Left cardiac atrium (tissue), 2 donors: ENCODE measurements around the gene BAIAP2L2. TPM values are rescaled to one million over a fixed set of nuclear protein-coding genes. Genes with fewer than 3 reads are reported as not detected.

Source experiments
- total RNA-seq, 2 donors: library from RNA; stranded (reverse); fragmentation: NEBNext Ultra II Directional; extraction: Animal tissue kit (Norgen Biotek cat#: 25700); gene quantifications; one replicate each; pipeline ENCODE4 v1.2.1, GENCODE V29; 2021
- donor health status: DM: no; HTN: yes; CAD: no; lungs with severe emphysema.
- donor health status: DM: yes; HTN: yes; CAD: no.

BAIAP2L2 gene
- total RNA-seq, 2 donors from 2014 or later = 0.63 to 0.65 TPM

Other genes starting within 250 kb of the BAIAP2L2 start
- gene MICALL1, start 204.4 kb downstream of the BAIAP2L2 start, total RNA-seq = 10 to 100 TPM; 14.3 to 18.3 TPM
- gene C22orf23, start 157.1 kb downstream of the BAIAP2L2 start, total RNA-seq = under 1 TPM in 1 of 2 donors, not detected in 1; 0.21 TPM
- 10 to 100 TPM; 62.6 to 68.1 TPM for gene POLR2F, start 157.0 kb downstream of the BAIAP2L2 start, total RNA-seq
- gene SOX10, start 126.1 kb downstream of the BAIAP2L2 start, total RNA-seq = 1 to 10 TPM; 1.9 to 3.6 TPM
- gene PICK1, start 53.3 kb downstream of the BAIAP2L2 start, total RNA-seq = 10 to 100 TPM; 19.4 to 21.0 TPM
- gene SLC16A8, start 26.5 kb downstream of the BAIAP2L2 start, total RNA-seq = under 1 TPM in 1 of 2 donors, not detected in 1; 0.27 TPM
- gene PLA2G6, start 71.1 kb upstream of the BAIAP2L2 start, total RNA-seq = 10 to 100 TPM; 14.3 to 21.1 TPM
- gene MAFF, start 91.3 kb upstream of the BAIAP2L2 start, total RNA-seq = 10 to 100 TPM in 1 of 2 donors, 1 to 10 TPM in 1; 9.4 to 27.8 TPM
- gene TMEM184B, start 162.3 kb upstream of the BAIAP2L2 start, total RNA-seq = 10 to 100 TPM; 47.2 to 60.3 TPM
- gene CSNK1E, start 206.7 kb upstream of the BAIAP2L2 start, total RNA-seq = 10 to 100 TPM; 69.2 to 90.5 TPM